Inferior parietal cortex (tissue), 1 donor: Measurements from ENCODE around the gene SLITRK2.

ENCODE experiments used
- DNase-seq: peaks from one replicate; pipeline ENCODE4 v3.0.0-alpha.2; 2016; ENCODE audit errors: extremely low spot score

The SLITRK2 gene

GRCh38 chrX:145853181-145853580, 35.6 kb downstream of the SLITRK2 start:
- DNase-seq = no peak

- DNase-seq = no peak
These were observed 38.6 kb downstream of the SLITRK2 start for GRCh38 chrX:145856181-145856580.

GRCh38 chrX:145861818-145862217, 44.2 kb downstream of the SLITRK2 start:
- DNase-seq = no peak

DNA sequence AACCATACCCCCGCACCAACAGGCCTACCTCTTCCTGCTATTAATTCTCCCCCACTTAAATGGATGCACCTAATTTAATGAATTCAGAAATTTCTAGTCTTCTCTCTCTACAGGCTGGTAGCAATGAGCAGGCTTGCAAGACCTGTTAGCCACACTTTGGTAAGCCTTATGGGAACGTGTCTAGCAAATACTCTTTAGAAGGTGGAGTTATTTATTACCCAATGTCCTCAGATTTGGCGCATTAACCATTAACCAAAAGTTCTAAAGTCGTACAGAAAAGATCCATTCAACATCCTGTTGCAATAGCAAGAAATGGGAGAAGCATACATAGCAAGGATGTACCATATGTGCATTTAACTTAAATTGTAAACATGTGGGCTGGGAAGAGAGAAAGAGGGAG, 47.5 kb downstream of the SLITRK2 start:
- no peak for DNase-seq
